Stimulated activated naive B cell treated with anti-CD40 and anti-IgM and Interleukin-4, amounts not matched to agents 10 μg/mL and 1 μg/mL and 100 μg/mL, for 72 hours (primary cell): ENCODE results near the gene STK11.

Source experiments
- ATAC-seq, 2 donors: fragments of 150-1000 bp; cut with Tn5 transposase; replicated peaks; 2 replicates each; pipeline ENCODE4 v1.10.0; 2021; ENCODE audit warnings: moderate library complexity in 1 of 2
- DNase-seq: peaks from one replicate; pipeline ENCODE4 v3.0.0; 2021
- H3K27ac Mint-ChIP-seq: one replicate; pipeline ENCODE4 v1.8.0; 2022; ENCODE audit warnings: mild to moderate bottlenecking, mixed read lengths
- H3K27me3 Mint-ChIP-seq, 2 donors: one replicate each; pipeline ENCODE4 v1.8.0; 2022; ENCODE audit warnings: mixed read lengths in 2 of 2
- H3K36me3 Mint-ChIP-seq, 2 donors: one replicate each; pipeline ENCODE4 v1.8.0; 2022; ENCODE audit warnings: mixed read lengths in 2 of 2, mild to moderate bottlenecking in 1 of 2
- H3K4me1 Mint-ChIP-seq, 2 donors: one replicate each; pipeline ENCODE4 v1.8.0; 2022; ENCODE audit warnings: mixed read lengths in 2 of 2, mild to moderate bottlenecking in 1 of 2
- H3K4me3 Mint-ChIP-seq, 2 donors: one replicate each; pipeline ENCODE4 v1.8.0; 2022; ENCODE audit warnings: mild to moderate bottlenecking in 2 of 2, mixed read lengths in 2 of 2, moderate library complexity in 1 of 2
- H3K9me3 Mint-ChIP-seq, 2 donors: one replicate each; pipeline ENCODE4 v1.8.0; 2022; ENCODE audit warnings: mixed read lengths in 2 of 2, mild to moderate bottlenecking in 1 of 2

STK11 gene

DNA sequence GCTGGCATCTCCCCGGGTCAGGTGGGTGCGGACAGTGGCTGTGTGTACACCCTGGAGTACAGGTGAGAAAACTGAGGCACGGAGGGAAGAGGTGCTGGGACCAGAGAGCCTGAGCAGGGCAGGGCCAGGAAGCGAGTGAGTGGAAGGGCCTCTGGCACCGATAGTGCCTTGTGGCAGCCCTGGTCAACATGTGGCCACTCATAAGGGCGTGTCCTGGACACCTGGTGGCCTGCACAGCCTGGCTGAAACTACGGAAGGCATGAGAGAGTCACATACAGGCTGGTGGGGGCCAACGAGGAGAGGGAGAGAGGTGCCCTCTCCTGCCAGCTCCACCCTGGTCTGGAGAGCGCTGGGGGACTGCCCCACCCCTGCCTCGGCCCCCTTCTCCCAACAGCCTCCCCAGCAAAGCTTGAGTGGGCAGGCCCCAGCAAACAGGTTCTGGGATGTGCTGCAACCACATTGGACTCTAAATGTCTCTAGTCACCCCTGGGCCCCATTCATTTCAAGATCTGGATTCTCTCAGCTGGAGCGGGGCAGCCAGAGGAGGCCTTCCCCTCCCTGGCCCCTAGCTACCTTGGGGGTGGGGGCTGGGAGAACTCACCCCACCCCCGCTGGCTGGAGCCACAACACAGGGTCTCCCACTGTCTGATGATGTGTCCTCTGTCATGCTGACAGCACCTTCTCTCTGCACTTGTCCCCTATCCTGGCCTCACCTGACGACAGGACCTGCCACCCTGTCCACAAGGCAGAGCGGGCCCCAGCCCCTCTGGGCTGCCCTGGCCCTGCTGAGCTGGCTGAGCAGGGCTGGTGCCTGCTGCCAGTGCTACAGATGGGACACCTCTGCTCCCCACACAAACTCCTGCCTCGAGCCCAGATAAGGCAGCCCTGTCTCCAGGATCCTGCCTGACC is 26.4 kb downstream of the STK11 start:
- peaks cover 0 to 15% of the 10 kb centered on the region in 2 donors for H3K27me3 Mint-ChIP-seq
- no peaks in the 10 kb centered on the region for H3K9me3 Mint-ChIP-seq
- peak in 1 of 2 donors; percentile 22 for ATAC-seq
- no peak for DNase-seq
- no peak overlapping the region for H3K27ac Mint-ChIP-seq
- no peak overlapping the region for H3K4me3 Mint-ChIP-seq
- peaks cover 0 to 5% of the 10 kb centered on the region in 2 donors for H3K4me1 Mint-ChIP-seq
- peaks cover 5 to 9% of the 10 kb centered on the region in 2 donors for H3K36me3 Mint-ChIP-seq

DNA sequence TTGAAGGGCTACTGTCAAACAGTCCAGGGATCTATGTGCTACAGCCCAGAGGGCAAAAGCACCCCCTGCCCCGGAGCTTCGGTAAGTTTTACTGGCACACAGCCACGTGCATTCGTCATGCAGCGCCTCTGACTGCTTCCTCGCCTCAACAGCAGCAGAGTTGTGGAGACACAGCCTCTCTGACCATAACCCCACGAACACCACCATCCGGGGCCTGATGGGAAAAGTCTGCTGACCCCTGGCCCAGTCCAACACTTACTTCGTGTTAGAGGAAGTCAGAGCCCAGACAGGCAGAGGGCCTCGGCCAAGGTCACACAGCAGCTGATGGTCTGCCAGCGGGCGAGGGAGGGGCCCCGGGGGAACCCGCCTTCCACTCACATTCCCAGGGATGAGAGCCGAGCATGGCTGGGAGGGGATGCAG is 27.1 kb downstream of the STK11 start:
- Mint-ChIP-seq H3K4me3 (no peak overlapping the region), H3K9me3 (no peaks in the 10 kb centered on the region), H3K36me3 (peaks cover 4 to 5% of the 10 kb centered on the region in 2 donors), H3K4me1 (peaks cover 0 to 5% of the 10 kb centered on the region in 2 donors), H3K27ac (no peak overlapping the region), H3K27me3 (peaks cover 0 to 15% of the 10 kb centered on the region in 2 donors)
- DNase-seq (no peak), ATAC-seq (no peak)

DNA sequence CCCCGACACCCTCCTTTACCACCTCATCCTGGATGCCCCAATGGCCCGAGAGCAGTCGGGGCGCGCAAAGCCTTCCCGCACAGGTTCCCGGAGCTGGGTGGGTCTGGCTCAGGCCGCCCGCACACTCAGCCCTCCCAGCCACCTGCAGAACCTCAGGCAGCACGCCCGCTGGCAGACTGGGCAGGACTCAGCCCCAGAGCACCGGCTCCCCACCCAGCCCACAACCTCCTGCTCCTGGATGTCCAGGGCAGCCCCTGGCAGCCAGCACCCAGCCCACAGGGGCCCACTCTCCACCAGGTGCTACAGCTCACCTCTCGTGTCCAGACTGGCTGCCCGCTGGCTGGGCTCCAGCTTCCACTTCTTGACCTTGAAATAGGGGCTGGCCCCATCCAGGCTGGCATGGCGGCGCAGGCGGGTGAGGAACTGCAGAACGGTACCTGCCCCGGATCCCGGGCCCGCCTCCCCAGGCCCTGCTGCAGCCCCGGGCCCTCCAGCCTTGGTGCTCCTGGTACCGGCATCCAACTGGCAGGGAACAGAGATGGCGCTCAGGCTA is 27.6 kb downstream of the STK11 start:
- DNase-seq (no peak), ATAC-seq (no peak)
- Mint-ChIP-seq H3K4me1 (peaks cover under 1 to 6% of the 10 kb centered on the region in 2 donors), H3K4me3 (no peak overlapping the region), H3K27me3 (peaks cover under 1 to 17% of the 10 kb centered on the region in 2 donors), H3K9me3 (no peaks in the 10 kb centered on the region), H3K36me3 (peaks cover 1% of the 10 kb centered on the region in 2 donors), H3K27ac (no peak overlapping the region)

DNA sequence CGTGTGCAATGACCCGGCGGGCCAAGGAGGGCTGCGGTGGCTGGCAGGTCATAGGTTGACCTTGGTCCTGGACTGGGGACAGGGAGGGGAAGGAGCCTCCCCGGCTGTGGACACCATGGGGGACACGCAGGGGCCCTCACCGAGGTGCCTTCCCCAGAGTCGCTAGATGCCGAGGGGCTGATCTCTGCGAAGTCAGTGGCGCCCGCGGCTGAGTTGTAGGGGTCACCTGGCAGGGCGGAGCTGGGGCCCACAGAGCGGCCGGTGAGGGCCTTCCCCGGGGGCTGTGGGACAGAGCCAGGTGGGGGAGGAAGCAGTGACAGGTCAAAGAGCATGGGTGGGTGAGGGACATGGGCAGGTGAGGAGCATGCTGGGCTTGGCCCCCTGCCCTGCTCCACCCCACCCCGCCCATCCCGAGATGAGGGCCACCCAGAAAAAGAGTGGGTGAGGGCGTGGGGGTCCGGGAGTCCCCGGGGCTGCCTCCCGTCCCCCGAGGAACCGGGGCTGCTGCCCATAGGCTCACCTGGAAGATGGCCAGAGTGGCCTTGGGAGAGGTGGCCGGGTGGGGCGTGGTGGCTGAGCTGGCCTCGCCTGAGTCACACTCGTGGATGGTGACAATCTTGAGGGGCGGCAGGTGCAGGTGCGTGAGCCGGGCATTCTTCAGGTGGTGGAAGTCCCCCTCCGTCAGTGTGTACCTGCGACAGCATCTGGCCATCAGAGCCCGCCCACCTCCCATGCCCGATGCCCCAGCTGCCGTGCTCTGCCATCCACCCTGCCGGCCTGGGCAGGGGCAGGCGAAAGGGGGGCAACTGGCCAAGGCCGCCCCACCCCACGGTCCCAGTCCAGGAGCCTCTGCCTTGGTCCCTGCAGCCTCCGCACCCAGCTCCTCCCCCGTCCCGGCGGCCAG is 28.7 kb downstream of the STK11 start:
- no peak for DNase-seq
- Mint-ChIP-seq H3K4me1 (peaks cover 8 to 17% of the 10 kb centered on the region in 2 donors), H3K36me3 (no peaks in the 10 kb centered on the region), H3K27ac (no peak overlapping the region), H3K4me3 (no peak overlapping the region), H3K9me3 (no peaks in the 10 kb centered on the region), H3K27me3 (peaks cover 8 to 25% of the 10 kb centered on the region in 2 donors)
- ATAC-seq, result no peak

DNA sequence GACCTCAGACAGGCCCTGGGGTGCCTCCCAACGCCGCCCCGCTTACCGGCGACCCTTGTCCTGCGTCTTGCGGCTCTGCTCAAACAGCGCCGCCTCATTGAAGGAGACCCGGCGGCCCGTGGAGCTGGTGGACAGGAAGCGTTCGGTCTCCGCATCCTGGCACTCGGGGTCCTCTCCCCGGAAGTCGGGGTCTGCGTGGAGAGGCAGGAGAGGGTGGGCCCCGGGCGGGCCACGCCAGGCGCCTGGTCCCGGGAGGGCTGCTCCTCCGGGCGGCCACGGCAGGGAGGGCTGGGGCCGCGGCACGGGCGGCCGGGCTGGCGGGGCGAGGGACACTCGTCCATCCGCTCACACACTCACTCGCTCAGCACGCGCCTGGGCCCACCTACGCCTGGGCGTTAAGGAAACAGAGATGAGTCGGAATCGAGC is 29.4 kb downstream of the STK11 start:
- Mint-ChIP-seq H3K9me3 (no peaks in the 10 kb centered on the region), H3K36me3 (no peaks in the 10 kb centered on the region), H3K4me3 (no peak overlapping the region), H3K27ac (no peak overlapping the region), H3K27me3 (peaks cover 8 to 25% of the 10 kb centered on the region in 2 donors), H3K4me1 (peaks cover 10 to 20% of the 10 kb centered on the region in 2 donors)
- ATAC-seq (no peak), DNase-seq (no peak)

DNA sequence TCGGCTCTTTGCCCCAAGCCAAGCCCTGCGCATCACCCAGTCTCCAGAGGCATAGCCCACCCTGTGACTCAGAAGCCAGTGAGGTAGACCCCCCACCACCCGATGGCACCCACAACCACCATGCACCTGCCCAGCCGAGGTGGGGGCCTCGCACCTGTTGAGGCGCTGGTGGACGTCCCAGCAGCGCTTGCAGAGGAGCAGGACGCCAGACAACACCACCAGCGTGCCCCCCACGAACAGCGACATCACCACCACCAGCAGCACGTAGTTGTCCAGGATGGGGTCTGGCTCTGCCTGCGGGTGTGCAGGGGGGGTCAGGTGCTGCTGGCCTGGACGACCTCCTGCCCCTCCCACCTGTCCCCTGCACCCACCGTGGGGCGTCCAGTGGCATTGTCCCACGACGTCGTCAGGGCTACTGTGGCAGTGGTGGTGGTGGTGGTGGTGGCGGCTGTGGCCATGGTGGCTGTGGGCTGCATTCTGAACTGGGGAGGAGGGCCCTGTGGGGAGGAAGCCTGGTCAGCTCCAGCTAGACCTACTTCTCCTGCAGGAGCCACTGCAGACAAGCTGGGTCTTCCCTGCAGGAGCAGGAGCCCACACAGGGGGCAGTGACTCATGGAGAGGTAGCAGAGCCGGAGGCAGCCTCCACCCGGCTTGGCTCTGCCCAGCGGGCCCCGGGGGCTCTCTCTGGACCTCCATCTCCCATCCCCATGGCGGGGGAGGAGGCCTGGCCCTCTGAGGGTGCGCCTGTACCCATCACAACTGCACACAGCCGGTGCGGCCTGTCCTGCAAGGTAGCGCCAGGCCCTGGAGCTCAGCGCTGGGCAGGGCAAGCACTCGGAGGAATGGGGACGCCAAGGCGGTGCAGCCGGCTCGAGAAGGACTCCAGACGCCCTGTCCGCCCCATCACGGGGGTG is 30.3 kb downstream of the STK11 start:
- peak overlapping the region in 1 of 2 donors; percentile 63 for H3K4me3 Mint-ChIP-seq

DNA sequence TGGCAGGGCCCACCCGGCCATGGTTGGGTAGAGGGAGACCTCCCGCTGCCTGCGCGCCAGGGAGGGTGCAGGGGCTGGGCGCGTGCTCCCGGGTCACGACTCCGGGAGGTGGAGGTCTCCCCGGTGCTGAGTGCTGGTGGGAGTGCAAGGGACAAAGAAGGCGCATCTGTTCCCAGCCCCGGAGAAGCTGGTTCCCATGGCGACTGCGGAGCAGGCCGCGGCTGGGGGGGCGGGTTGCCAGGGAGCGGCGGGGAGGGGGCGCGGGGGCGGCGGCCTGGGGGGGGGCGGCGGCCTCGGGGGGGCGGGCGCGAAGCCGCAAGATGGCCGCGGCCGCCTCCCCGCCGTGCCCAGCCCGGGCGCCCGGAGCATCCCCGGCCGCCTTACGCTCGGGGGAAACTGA is 31.0 kb downstream of the STK11 start:
- DNase-seq (no peak), ATAC-seq (no peak)
- H3K27me3 Mint-ChIP-seq, result peaks cover 8 to 25% of the 10 kb centered on the region in 2 donors
- H3K27ac Mint-ChIP-seq, result no peak overlapping the region
- H3K4me3 Mint-ChIP-seq, result peak overlapping the region in 1 of 2 donors; percentile 77
- no peaks in the 10 kb centered on the region for H3K36me3 Mint-ChIP-seq
- H3K4me1 Mint-ChIP-seq, result peaks cover 13 to 27% of the 10 kb centered on the region in 2 donors
- no peaks in the 10 kb centered on the region for H3K9me3 Mint-ChIP-seq

More for the DNA sequence above, 30.3 kb downstream of the STK11 start:
- H3K36me3 Mint-ChIP-seq, result no peaks in the 10 kb centered on the region
- peaks cover 8 to 25% of the 10 kb centered on the region in 2 donors for H3K27me3 Mint-ChIP-seq
- DNase-seq (no peak), ATAC-seq (no peak)
- H3K4me1 Mint-ChIP-seq, result peaks cover 10 to 23% of the 10 kb centered on the region in 2 donors
- H3K27ac Mint-ChIP-seq, result no peak overlapping the region
- H3K9me3 Mint-ChIP-seq, result no peaks in the 10 kb centered on the region

DNA sequence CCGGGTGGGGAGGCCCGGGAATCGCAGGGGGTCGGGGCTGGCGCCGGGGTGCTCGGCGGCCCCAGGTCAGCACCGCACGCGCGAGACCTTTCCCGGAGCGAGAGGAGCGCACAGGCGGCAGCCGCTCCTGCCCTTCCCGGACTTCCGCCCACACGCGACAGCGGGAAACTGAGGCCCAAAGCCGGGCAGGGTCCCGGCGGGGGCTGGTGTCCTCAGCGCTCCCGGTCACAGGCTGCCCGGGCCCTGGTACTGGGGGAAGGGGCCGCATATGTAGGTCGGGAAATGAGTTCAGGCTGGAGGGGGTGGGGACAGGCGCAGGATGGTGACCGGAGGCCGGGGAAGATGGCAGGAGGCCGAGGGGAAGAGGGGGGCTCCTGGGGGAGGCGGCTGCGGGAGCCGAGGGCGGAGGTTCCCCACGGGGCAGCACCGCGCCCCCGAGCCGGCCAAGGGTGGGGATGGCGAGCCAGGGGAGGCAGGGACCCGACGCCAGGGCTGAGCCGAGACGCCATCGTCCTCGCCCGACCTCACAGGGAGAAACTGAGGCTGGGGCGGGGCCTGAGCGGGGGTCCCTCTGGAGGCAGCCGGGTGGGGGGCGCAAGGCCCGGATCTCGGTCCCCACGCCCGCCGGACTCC is 31.6 kb downstream of the STK11 start:
- no peaks in the 10 kb centered on the region for H3K36me3 Mint-ChIP-seq
- no peak for ATAC-seq
- no peak overlapping the region for H3K27ac Mint-ChIP-seq
- H3K4me3 Mint-ChIP-seq, result peak overlapping the region; percentile 67 to 77
- H3K4me1 Mint-ChIP-seq, result peaks cover 13 to 28% of the 10 kb centered on the region in 2 donors
- peaks cover 8 to 25% of the 10 kb centered on the region in 2 donors for H3K27me3 Mint-ChIP-seq
- no peak for DNase-seq
- H3K9me3 Mint-ChIP-seq, result no peaks in the 10 kb centered on the region

DNA sequence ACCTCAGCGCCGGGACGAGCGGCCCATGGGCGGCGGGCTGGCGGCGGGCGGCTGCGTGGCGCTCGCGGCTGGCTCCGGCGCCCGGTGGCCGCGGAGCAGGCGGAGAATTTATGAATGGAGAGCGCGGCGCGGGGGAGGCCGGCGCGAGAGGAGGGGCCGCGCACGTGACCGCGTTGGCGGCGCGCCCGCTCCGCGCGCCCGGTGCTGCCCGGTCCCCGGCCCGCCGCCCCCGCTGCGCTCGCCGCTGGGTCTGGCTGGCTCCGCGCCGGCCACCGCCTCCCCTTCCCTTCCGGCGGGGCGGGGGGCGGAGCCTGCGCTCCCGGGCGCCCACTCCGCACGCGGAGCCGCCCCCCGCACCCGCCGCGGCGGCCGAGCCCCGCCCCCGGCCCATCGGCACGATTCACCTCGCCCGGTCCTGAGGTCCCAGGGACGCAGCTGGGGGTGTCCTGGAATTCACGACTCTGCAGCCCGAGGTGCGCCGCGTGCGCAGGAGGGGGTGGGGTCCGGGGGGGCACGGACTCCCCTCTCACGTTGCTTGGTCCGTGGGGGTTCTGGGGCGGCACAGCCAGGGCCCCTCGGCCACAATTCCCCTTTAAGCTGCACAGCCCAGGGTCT is 32.3 kb downstream of the STK11 start, which contains the start of gene CBARP:
TSS of gene CBARP (minus strand) at position 252 of the 615 bp plus-strand sequence. CDS start 1,905 bp downstream, outside the sequence.
- peak within 1 kb of the TSS; percentile 92 for H3K27ac Mint-ChIP-seq
- peak within 1 kb of the TSS; percentile 80 to 86 for H3K4me3 Mint-ChIP-seq
- no peaks in the 10 kb centered on the region for H3K9me3 Mint-ChIP-seq
- no peak for DNase-seq
- H3K36me3 Mint-ChIP-seq, result no peaks in the 10 kb centered on the region
- peak in 1 of 2 donors; percentile 4 for ATAC-seq
- peaks cover 8 to 25% of the 10 kb centered on the region in 2 donors for H3K27me3 Mint-ChIP-seq
- H3K4me1 Mint-ChIP-seq, result peaks cover 17 to 35% of the 10 kb centered on the region in 2 donors

DNA sequence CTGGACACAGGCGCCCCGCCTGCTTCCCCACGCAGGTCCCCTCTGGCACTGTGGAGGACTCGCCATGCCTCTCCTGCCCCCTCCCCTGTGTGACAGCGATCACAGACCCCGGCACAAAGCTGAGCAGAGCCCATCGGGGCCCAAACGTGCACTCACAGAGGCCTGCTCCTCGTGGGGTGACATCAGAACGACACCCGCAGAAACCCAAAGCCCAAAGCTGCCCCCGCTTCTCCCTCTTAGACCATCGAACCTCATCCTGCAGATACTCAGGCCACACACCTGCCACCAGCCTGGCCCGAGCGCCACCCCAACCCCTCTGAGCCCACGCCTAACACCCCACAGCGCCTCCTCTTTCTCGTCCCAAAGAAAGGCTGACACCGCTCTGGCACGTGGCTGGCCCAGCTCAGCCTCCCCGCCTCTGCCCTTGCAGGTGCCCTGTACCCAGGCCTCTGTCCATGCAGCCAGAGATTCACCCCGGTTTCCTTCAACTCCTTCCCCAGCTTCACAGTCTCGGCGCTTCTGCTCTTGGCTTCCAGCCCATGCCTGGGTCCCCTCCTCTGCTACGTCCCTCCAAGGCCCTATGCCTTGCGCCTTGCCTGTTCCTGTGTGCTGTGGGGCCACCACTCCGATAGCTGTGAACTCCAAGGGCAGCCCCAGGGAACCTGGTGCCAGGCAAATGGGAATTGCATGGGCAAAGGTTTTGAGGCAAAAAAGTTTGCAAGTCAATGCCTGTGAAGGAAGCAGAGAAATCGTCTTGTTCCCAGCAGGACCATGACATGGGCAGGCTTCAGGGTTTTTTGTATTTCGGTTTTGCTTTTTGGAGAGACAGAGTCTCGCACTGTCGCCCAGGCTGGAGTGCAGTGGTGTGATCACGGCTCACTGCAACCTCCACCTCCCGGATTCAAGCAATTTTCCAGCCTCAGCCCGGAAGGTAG is 33.1 kb downstream of the STK11 start:
- Mint-ChIP-seq H3K27me3 (peaks cover 8 to 25% of the 10 kb centered on the region in 2 donors), H3K36me3 (no peaks in the 10 kb centered on the region), H3K27ac (peak overlapping the region; percentile 92), H3K4me1 (peaks cover 21 to 43% of the 10 kb centered on the region in 2 donors), H3K9me3 (no peaks in the 10 kb centered on the region), H3K4me3 (peak overlapping the region; percentile 80 to 86)
- no peak for DNase-seq
- no peak for ATAC-seq

DNA sequence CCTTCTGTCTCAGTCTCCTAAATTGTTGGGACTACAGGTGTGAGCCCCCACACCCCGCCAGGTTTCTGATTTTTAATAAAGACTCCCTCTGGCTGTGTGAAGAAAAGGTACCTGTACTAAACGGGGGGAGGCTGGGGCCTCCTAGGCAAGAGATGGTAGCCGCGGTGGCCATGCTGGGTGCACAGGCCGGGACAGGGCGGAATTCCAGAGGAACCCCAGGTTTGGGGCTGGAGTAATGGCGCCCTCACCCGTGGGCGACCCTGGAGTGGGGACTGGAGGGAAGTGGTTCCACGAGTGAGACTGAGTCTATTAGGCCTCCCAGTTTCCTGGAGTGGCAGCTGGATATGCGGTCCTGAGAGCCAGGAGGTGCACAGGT is 33.8 kb downstream of the STK11 start:
- ATAC-seq, result no peak
- Mint-ChIP-seq H3K36me3 (no peaks in the 10 kb centered on the region), H3K27ac (peak overlapping the region; percentile 34), H3K4me1 (peaks cover 21 to 49% of the 10 kb centered on the region in 2 donors), H3K4me3 (peak overlapping the region; percentile 41 to 57), H3K27me3 (peaks cover 8 to 25% of the 10 kb centered on the region in 2 donors), H3K9me3 (no peaks in the 10 kb centered on the region)
- no peak for DNase-seq
